ENCODE data around the gene C10orf90. TPM values are rescaled to one million over a fixed set of nuclear protein-coding genes. Genes with fewer than 3 reads are reported as not detected.

The C10orf90 gene
- total RNA-seq, 1 donor from 2014 or later = under 0.01 TPM

- Histone ChIP-seq H3K4me3 (ENCODE audit: low read length in 3 of 3) (no peak overlapping the region), H3K27me3 (ENCODE audit: control insufficient read depth in 3 of 3, insufficient read depth in 3 of 3, low read length in 3 of 3) (no peaks in the 10 kb centered on the region), H3K27ac (ENCODE audit: low read depth, low read length) (no peak overlapping the region), H3K4me1 (ENCODE audit: control insufficient read depth in 3 of 3, insufficient read depth in 3 of 3, low read length in 3 of 3) (no peaks in the 10 kb centered on the region), H3K36me3 (ENCODE audit: control insufficient read depth in 3 of 3, insufficient read depth in 3 of 3, low read length in 3 of 3) (no peaks in the 10 kb centered on the region), H3K9ac (ENCODE audit: low read depth in 1 of 3, low read length in 3 of 3) (no peak overlapping the region), H3K9me3 (ENCODE audit: control insufficient read depth in 3 of 3, low read length in 3 of 3) (no peaks in the 10 kb centered on the region)
These were observed 26.2 kb upstream of the C10orf90 start for GRCh38 chr10:126696684-126697083.

GRCh38 chr10:126691456-126691855 lies 21.0 kb upstream of the C10orf90 start:
- H3K4me3 ChIP-seq (ENCODE audit: low read length in 3 of 3) = no peak overlapping the region
- no peak overlapping the region for H3K9ac ChIP-seq (ENCODE audit: low read depth in 1 of 3, low read length in 3 of 3)
- H3K9me3 ChIP-seq (ENCODE audit: control insufficient read depth in 3 of 3, low read length in 3 of 3) = peaks cover 0 to 3% (median 0%) of the 10 kb centered on the region in 3 donors
- peaks cover 0 to 4% (median 3%) of the 10 kb centered on the region in 3 donors for H3K4me1 ChIP-seq (ENCODE audit: control insufficient read depth in 3 of 3, insufficient read depth in 3 of 3, low read length in 3 of 3)
- no peaks in the 10 kb centered on the region for H3K27me3 ChIP-seq (ENCODE audit: control insufficient read depth in 3 of 3, insufficient read depth in 3 of 3, low read length in 3 of 3)
- H3K27ac ChIP-seq (ENCODE audit: low read depth, low read length) = no peak overlapping the region
- H3K36me3 ChIP-seq (ENCODE audit: control insufficient read depth in 3 of 3, insufficient read depth in 3 of 3, low read length in 3 of 3) = no peaks in the 10 kb centered on the region

GRCh38 chr10:126690534-126690933 lies 20.0 kb upstream of the C10orf90 start:
- Histone ChIP-seq H3K9me3 (ENCODE audit: control insufficient read depth in 3 of 3, low read length in 3 of 3) (peaks cover 0 to 3% (median 0%) of the 10 kb centered on the region in 3 donors), H3K4me3 (ENCODE audit: low read length in 3 of 3) (no peak overlapping the region), H3K36me3 (ENCODE audit: control insufficient read depth in 3 of 3, insufficient read depth in 3 of 3, low read length in 3 of 3) (no peaks in the 10 kb centered on the region), H3K4me1 (ENCODE audit: control insufficient read depth in 3 of 3, insufficient read depth in 3 of 3, low read length in 3 of 3) (peaks cover 0 to 4% (median 3%) of the 10 kb centered on the region in 3 donors), H3K27me3 (ENCODE audit: control insufficient read depth in 3 of 3, insufficient read depth in 3 of 3, low read length in 3 of 3) (no peaks in the 10 kb centered on the region), H3K27ac (ENCODE audit: low read depth, low read length) (no peak overlapping the region), H3K9ac (ENCODE audit: low read depth in 1 of 3, low read length in 3 of 3) (no peak overlapping the region)

GRCh38 chr10:126689461-126689994 lies 19.0 kb upstream of the C10orf90 start:
- Histone ChIP-seq H3K36me3 (ENCODE audit: control insufficient read depth in 3 of 3, insufficient read depth in 3 of 3, low read length in 3 of 3) (no peaks in the 10 kb centered on the region), H3K4me1 (ENCODE audit: control insufficient read depth in 3 of 3, insufficient read depth in 3 of 3, low read length in 3 of 3) (peaks cover 0 to 4% (median 3%) of the 10 kb centered on the region in 3 donors), H3K9ac (ENCODE audit: low read depth in 1 of 3, low read length in 3 of 3) (no peak overlapping the region), H3K27ac (ENCODE audit: low read depth, low read length) (no peak overlapping the region), H3K27me3 (ENCODE audit: control insufficient read depth in 3 of 3, insufficient read depth in 3 of 3, low read length in 3 of 3) (no peaks in the 10 kb centered on the region), H3K4me3 (ENCODE audit: low read length in 3 of 3) (no peak overlapping the region), H3K9me3 (ENCODE audit: control insufficient read depth in 3 of 3, low read length in 3 of 3) (peaks cover 0 to 3% (median 0%) of the 10 kb centered on the region in 3 donors)

GRCh38 chr10:126687121-126687606 lies 16.7 kb upstream of the C10orf90 start:
- Histone ChIP-seq H3K9me3 (ENCODE audit: control insufficient read depth in 3 of 3, low read length in 3 of 3) (peaks cover 0 to 3% (median 0%) of the 10 kb centered on the region in 3 donors), H3K4me3 (ENCODE audit: low read length in 3 of 3) (no peak overlapping the region), H3K27ac (ENCODE audit: low read depth, low read length) (no peak overlapping the region), H3K4me1 (ENCODE audit: control insufficient read depth in 3 of 3, insufficient read depth in 3 of 3, low read length in 3 of 3) (peaks cover 0 to 4% (median 3%) of the 10 kb centered on the region in 3 donors), H3K36me3 (ENCODE audit: control insufficient read depth in 3 of 3, insufficient read depth in 3 of 3, low read length in 3 of 3) (no peaks in the 10 kb centered on the region), H3K27me3 (ENCODE audit: control insufficient read depth in 3 of 3, insufficient read depth in 3 of 3, low read length in 3 of 3) (no peaks in the 10 kb centered on the region), H3K9ac (ENCODE audit: low read depth in 1 of 3, low read length in 3 of 3) (no peak overlapping the region)

GRCh38 chr10:126686719-126687118 lies 16.2 kb upstream of the C10orf90 start:
- peaks cover 0 to 3% (median 0%) of the 10 kb centered on the region in 3 donors for H3K9me3 ChIP-seq (ENCODE audit: control insufficient read depth in 3 of 3, low read length in 3 of 3)
- no peak overlapping the region for H3K9ac ChIP-seq (ENCODE audit: low read depth in 1 of 3, low read length in 3 of 3)
- H3K36me3 ChIP-seq (ENCODE audit: control insufficient read depth in 3 of 3, insufficient read depth in 3 of 3, low read length in 3 of 3) = no peaks in the 10 kb centered on the region
- no peak overlapping the region for H3K4me3 ChIP-seq (ENCODE audit: low read length in 3 of 3)
- no peaks in the 10 kb centered on the region for H3K27me3 ChIP-seq (ENCODE audit: control insufficient read depth in 3 of 3, insufficient read depth in 3 of 3, low read length in 3 of 3)
- H3K27ac ChIP-seq (ENCODE audit: low read depth, low read length) = no peak overlapping the region
- H3K4me1 ChIP-seq (ENCODE audit: control insufficient read depth in 3 of 3, insufficient read depth in 3 of 3, low read length in 3 of 3) = peaks cover 0 to 4% (median 3%) of the 10 kb centered on the region in 3 donors

- H3K27ac ChIP-seq (ENCODE audit: low read depth, low read length) = no peak overlapping the region
- H3K36me3 ChIP-seq (ENCODE audit: control insufficient read depth in 3 of 3, insufficient read depth in 3 of 3, low read length in 3 of 3) = no peaks in the 10 kb centered on the region
- no peak overlapping the region for H3K4me3 ChIP-seq (ENCODE audit: low read length in 3 of 3)
- no peak overlapping the region for H3K9ac ChIP-seq (ENCODE audit: low read depth in 1 of 3, low read length in 3 of 3)
- no peaks in the 10 kb centered on the region for H3K27me3 ChIP-seq (ENCODE audit: control insufficient read depth in 3 of 3, insufficient read depth in 3 of 3, low read length in 3 of 3)
- peaks cover 0 to under 1% (median 0%) of the 10 kb centered on the region in 3 donors for H3K9me3 ChIP-seq (ENCODE audit: control insufficient read depth in 3 of 3, low read length in 3 of 3)
- peaks cover 0 to 4% (median 3%) of the 10 kb centered on the region in 3 donors for H3K4me1 ChIP-seq (ENCODE audit: control insufficient read depth in 3 of 3, insufficient read depth in 3 of 3, low read length in 3 of 3)
These were observed 15.8 kb upstream of the C10orf90 start for GRCh38 chr10:126686268-126686667.

GRCh38 chr10:126685756-126686155 lies 15.3 kb upstream of the C10orf90 start:
- H3K4me1 ChIP-seq (ENCODE audit: control insufficient read depth in 3 of 3, insufficient read depth in 3 of 3, low read length in 3 of 3) = peaks cover 0 to 4% (median 3%) of the 10 kb centered on the region in 3 donors
- H3K9me3 ChIP-seq (ENCODE audit: control insufficient read depth in 3 of 3, low read length in 3 of 3) = no peaks in the 10 kb centered on the region
- H3K9ac ChIP-seq (ENCODE audit: low read depth in 1 of 3, low read length in 3 of 3) = no peak overlapping the region
- no peak overlapping the region for H3K27ac ChIP-seq (ENCODE audit: low read depth, low read length)
- no peaks in the 10 kb centered on the region for H3K27me3 ChIP-seq (ENCODE audit: control insufficient read depth in 3 of 3, insufficient read depth in 3 of 3, low read length in 3 of 3)
- no peak overlapping the region for H3K4me3 ChIP-seq (ENCODE audit: low read length in 3 of 3)
- no peaks in the 10 kb centered on the region for H3K36me3 ChIP-seq (ENCODE audit: control insufficient read depth in 3 of 3, insufficient read depth in 3 of 3, low read length in 3 of 3)

- Histone ChIP-seq H3K36me3 (ENCODE audit: control insufficient read depth in 3 of 3, insufficient read depth in 3 of 3, low read length in 3 of 3) (no peaks in the 10 kb centered on the region), H3K9ac (ENCODE audit: low read depth in 1 of 3, low read length in 3 of 3) (no peak overlapping the region)
These were observed 13.8 kb upstream of the C10orf90 start for GRCh38 chr10:126684171-126684745.

GRCh38 chr10:126683466-126683865 lies 13.0 kb upstream of the C10orf90 start:
- Histone ChIP-seq H3K36me3 (ENCODE audit: control insufficient read depth in 3 of 3, insufficient read depth in 3 of 3, low read length in 3 of 3) (no peaks in the 10 kb centered on the region), H3K9ac (ENCODE audit: low read depth in 1 of 3, low read length in 3 of 3) (no peak overlapping the region), H3K4me1 (ENCODE audit: control insufficient read depth in 3 of 3, insufficient read depth in 3 of 3, low read length in 3 of 3) (peaks cover 0 to 4% (median 3%) of the 10 kb centered on the region in 3 donors), H3K27ac (ENCODE audit: low read depth, low read length) (no peak overlapping the region), H3K4me3 (ENCODE audit: low read length in 3 of 3) (no peak overlapping the region), H3K27me3 (ENCODE audit: control insufficient read depth in 3 of 3, insufficient read depth in 3 of 3, low read length in 3 of 3) (no peaks in the 10 kb centered on the region), H3K9me3 (ENCODE audit: control insufficient read depth in 3 of 3, low read length in 3 of 3) (no peaks in the 10 kb centered on the region)

More at GRCh38 chr10:126684171-126684745, 13.8 kb upstream of the C10orf90 start:
- Histone ChIP-seq H3K9me3 (ENCODE audit: control insufficient read depth in 3 of 3, low read length in 3 of 3) (no peaks in the 10 kb centered on the region), H3K4me1 (ENCODE audit: control insufficient read depth in 3 of 3, insufficient read depth in 3 of 3, low read length in 3 of 3) (peaks cover 0 to 4% (median 3%) of the 10 kb centered on the region in 3 donors), H3K27me3 (ENCODE audit: control insufficient read depth in 3 of 3, insufficient read depth in 3 of 3, low read length in 3 of 3) (no peaks in the 10 kb centered on the region), H3K4me3 (ENCODE audit: low read length in 3 of 3) (no peak overlapping the region), H3K27ac (ENCODE audit: low read depth, low read length) (no peak overlapping the region)

Data from skeletal muscle tissue (tissue), 4 donors.